Naive thymus-derived CD4-positive, alpha-beta T cell (primary cell): Measurements from ENCODE around the gene JAG2. TPM values are rescaled to one million over a fixed set of nuclear protein-coding genes. Genes with fewer than 3 reads are reported as not detected.

Experiments used
- ATAC-seq: fragments of 150-1000 bp; cut with Tn5 transposase; 2 replicates; pipeline ENCODE4 v1.10.0; 2021; ENCODE audit warnings: mild to moderate bottlenecking, moderate library complexity
- CTCF ChIA-PET: fragments of 350-600 bp; sonication (Branson Sonifier 250); formaldehyde crosslinking; loops from one replicate; lab custom pipeline; 2021; ENCODE audit warnings: antibody characterized with exemption; lab: Charles Lee
- POLR2A ChIA-PET: fragments of 350-600 bp; sonication (Branson Sonifier 250); formaldehyde crosslinking; loops from one replicate; lab custom pipeline; 2021; ENCODE audit warnings: antibody characterized with exemption, inconsistent platforms; lab: Charles Lee
- DNase-seq, 9 donors: peaks; one replicate each; pipeline versions ENCODE4 v3.0.0 to v3.0.0-alpha.2; 2020 to 2022; ENCODE audit warnings: mixed read lengths in 1 of 9
- H3K27ac ChIP-seq: one replicate; pipeline ENCODE4 v1.7.0; 2013; ENCODE audit warnings: mild to moderate bottlenecking, low read depth, low read length, moderate library complexity
- H3K27me3 ChIP-seq, 2 donors: one replicate each; pipeline ENCODE4 v1.7.0; 2013; ENCODE audit warnings: low read length in 2 of 2, mild to moderate bottlenecking in 2 of 2, moderate library complexity in 2 of 2; ENCODE audit not compliant: control insufficient read depth in 2 of 2, insufficient read depth in 2 of 2
- H3K36me3 ChIP-seq, 3 experiments: 1 replicate in 2 of 3; 2 replicates in 1 of 3; pipeline ENCODE4 v1.7.0; 2013; ENCODE audit warnings: low read length in 3 of 3, mild to moderate bottlenecking in 3 of 3, moderate library complexity in 1 of 3; ENCODE audit not compliant: insufficient read depth in 3 of 3, control insufficient read depth in 2 of 3
- H3K4me1 ChIP-seq, 2 donors: one replicate each; pipeline ENCODE4 v1.7.0; 2013; ENCODE audit warnings: low read length in 2 of 2, mild to moderate bottlenecking in 2 of 2, moderate library complexity in 1 of 2; ENCODE audit not compliant: control insufficient read depth in 2 of 2, insufficient read depth in 2 of 2
- H3K4me3 ChIP-seq: 2 replicates; pipeline ENCODE4 v1.7.0; 2013; ENCODE audit warnings: mild to moderate bottlenecking, low read length
- H3K9me3 ChIP-seq, 3 experiments: 1 replicate in 2 of 3; 2 replicates in 1 of 3; pipeline ENCODE4 v1.7.0; 2013; ENCODE audit warnings: low read length in 3 of 3; ENCODE audit not compliant: control insufficient read depth in 2 of 3
- H3K27ac Mint-ChIP-seq, 9 donors: one replicate each; pipeline ENCODE4 v1.8.0; 2020 to 2022; ENCODE audit warnings: mixed read lengths in 9 of 9, mild to moderate bottlenecking in 8 of 9, moderate library complexity in 5 of 9, inconsistent platforms in 2 of 9
- H3K27me3 Mint-ChIP-seq, 5 donors: one replicate each; pipeline ENCODE4 v1.8.0; 2021 to 2022; ENCODE audit warnings: mixed read lengths in 5 of 5, mild to moderate bottlenecking in 1 of 5
- H3K36me3 Mint-ChIP-seq, 5 donors: one replicate each; pipeline ENCODE4 v1.8.0; 2020 to 2022; ENCODE audit warnings: mixed read lengths in 5 of 5, mild to moderate bottlenecking in 3 of 5, inconsistent platforms in 1 of 5
- H3K4me1 Mint-ChIP-seq, 7 donors: one replicate each; pipeline ENCODE4 v1.8.0; 2020 to 2022; ENCODE audit warnings: mixed read lengths in 7 of 7, mild to moderate bottlenecking in 3 of 7, inconsistent platforms in 1 of 7
- H3K4me3 Mint-ChIP-seq, 10 donors: one replicate each; pipeline ENCODE4 v1.8.0; 2020 to 2022; ENCODE audit warnings: mild to moderate bottlenecking in 10 of 10, mixed read lengths in 10 of 10, moderate library complexity in 6 of 10, inconsistent platforms in 2 of 10
- H3K9me3 Mint-ChIP-seq, 11 donors: one replicate each; pipeline ENCODE4 v1.8.0; 2020 to 2022; ENCODE audit warnings: mixed read lengths in 11 of 11, mild to moderate bottlenecking in 4 of 11, inconsistent platforms in 1 of 11, moderate library complexity in 1 of 11
- intact Hi-C, 2 donors: fragments of 100-400 bp; cut with micrococcal nuclease; formaldehyde crosslinking; loops; one replicate each; pipeline ENCODE4 v1.15.1; 2023
- polyA plus RNA-seq, 2 donors: library from polyadenylated mRNA; unstranded; fragments of 300-500 nt; fragmentation: Illumina TruSeq; gene quantifications; one replicate each; pipeline ENCODE4 v1.2.3, GENCODE V29; 2021
- total RNA-seq, 6 experiments: library from RNA in 5 of 6; stranded (reverse) in 5 of 6; gene quantifications; 1 replicate in 5 of 6; 2 replicates in 1 of 6; pipeline ENCODE4 v1.2.3 and lab custom pipeline; 2021 to 2026

JAG2 gene
- total RNA-seq (1 to 10 TPM in 3 of 5 experiments, under 1 TPM in 2; 0.27 to 5.7 (median 2.2) TPM), polyA plus RNA-seq (under 1 TPM in 1 of 2 donors, not detected in 1; 0.21 TPM), total RNA-seq (lab: John Stamatoyannopoulos, UW) (1.6 reads per million, percentile 5 among the genes with 10 or more reads in this experiment)

- peaks cover 0 to 13% (median 5%) of the 10 kb centered on the region in 7 donors for H3K4me1 Mint-ChIP-seq
- peaks cover 0 to 23% (median 15%) of the 10 kb centered on the region in 5 donors for H3K27me3 Mint-ChIP-seq
- DNase-seq (peak in 7 of 9 donors; percentile 26 to 64 (median 49)), ATAC-seq (peak; percentile 69)
- H3K27ac Mint-ChIP-seq = peak within 1 kb of the TSS in 2 of 9 donors; percentile 36 to 54
- H3K36me3 Mint-ChIP-seq = no peaks in the 10 kb centered on the region
- Histone ChIP-seq H3K4me3 (peak within 1 kb of the TSS; percentile 33), H3K9me3 (no peaks in the 10 kb centered on the region), H3K27me3 (peaks cover 0 to 6% of the 10 kb centered on the region in 2 donors), H3K4me1 (peaks cover 6 to 11% of the 10 kb centered on the region in 2 donors), H3K27ac (no peak within 1 kb of the TSS), H3K36me3 (no peaks in the 10 kb centered on the region)
- intact Hi-C loops = loop anchor here in 1 of 2 donors (5.0 kb wide), 1 partner anchor 76 kb away; no protein-coding TSS in a partner anchor
- no peaks in the 10 kb centered on the region for H3K9me3 Mint-ChIP-seq
- POLR2A ChIA-PET = interaction anchor here (0.6 kb wide), 1 partner anchor 13 kb away, joined by 4 read pairs; no protein-coding TSS in a partner anchor
- CTCF ChIA-PET = interaction anchor here (1.3 kb wide), 1 partner anchor 81 kb away, joined by 3 read pairs; no protein-coding TSS in a partner anchor
- peak within 1 kb of the TSS; percentile 46 to 85 (median 74) for H3K4me3 Mint-ChIP-seq
Measured at GRCh38 chr14:105168496-105168978, at the start of gene JAG2. JAG2 (minus strand) TSS chr14:105168776; CDS start chr14:105168420, 356 bp downstream.

GRCh38 chr14:105217774-105218173, 49.2 kb upstream of the JAG2 start:
- peaks cover 5 to 36% (median 11%) of the 10 kb centered on the region in 5 donors for H3K36me3 Mint-ChIP-seq
- CTCF ChIA-PET = no interaction called here
- DNase-seq = no peak
- no peak for ATAC-seq
- H3K27ac ChIP-seq = no peak overlapping the region
- peaks cover 0 to 7% (median 0%) of the 10 kb centered on the region in 11 donors for H3K9me3 Mint-ChIP-seq
- H3K27me3 ChIP-seq = no peaks in the 10 kb centered on the region
- POLR2A ChIA-PET = no interaction called here
- intact Hi-C loops = no loop called here
- H3K9me3 ChIP-seq = no peaks in the 10 kb centered on the region
- no peaks in the 10 kb centered on the region for H3K27me3 Mint-ChIP-seq
- peaks cover 0 to 10% (median 3%) of the 10 kb centered on the region in 7 donors for H3K4me1 Mint-ChIP-seq
- H3K4me1 ChIP-seq = no peaks in the 10 kb centered on the region
- H3K4me3 ChIP-seq = no peak overlapping the region
- no peak overlapping the region for H3K27ac Mint-ChIP-seq
- H3K36me3 ChIP-seq = peaks cover 0 to 82% (median 12%) of the 10 kb centered on the region in 3 experiments
- no peak overlapping the region for H3K4me3 Mint-ChIP-seq

GRCh38 chr14:105216490-105217247, 48.1 kb upstream of the JAG2 start:
- CTCF ChIA-PET = interaction anchor here (0.7 kb wide), 1 partner anchor 907 kb away, joined by 3 read pairs; no protein-coding TSS in a partner anchor
- Histone ChIP-seq H3K9me3 (no peaks in the 10 kb centered on the region), H3K4me3 (no peak overlapping the region), H3K36me3 (peaks cover 0 to 85% (median 12%) of the 10 kb centered on the region in 3 experiments), H3K27me3 (no peaks in the 10 kb centered on the region), H3K4me1 (no peaks in the 10 kb centered on the region), H3K27ac (no peak overlapping the region)
- intact Hi-C loops = no loop called here
- Mint-ChIP-seq H3K4me1 (peaks cover 0 to 10% (median 0%) of the 10 kb centered on the region in 7 donors), H3K36me3 (peaks cover 0 to 29% (median 7%) of the 10 kb centered on the region in 5 donors), H3K27me3 (no peaks in the 10 kb centered on the region), H3K9me3 (peaks cover 0 to 7% (median 0%) of the 10 kb centered on the region in 11 donors), H3K4me3 (no peak overlapping the region), H3K27ac (no peak overlapping the region)
- POLR2A ChIA-PET = no interaction called here
- ATAC-seq = no peak
- DNase-seq = no peak

GRCh38 chr14:105215602-105216001, 47.0 kb upstream of the JAG2 start:
- H3K4me3 Mint-ChIP-seq = no peak overlapping the region
- ChIA-PET CTCF (no interaction called here), POLR2A (no interaction called here)
- intact Hi-C loops = no loop called here
- H3K9me3 Mint-ChIP-seq = peaks cover 0 to 7% (median 0%) of the 10 kb centered on the region in 11 donors
- H3K4me1 Mint-ChIP-seq = peaks cover 0 to 10% (median 0%) of the 10 kb centered on the region in 7 donors
- no peak overlapping the region for H3K4me3 ChIP-seq
- H3K27ac ChIP-seq = no peak overlapping the region
- H3K27me3 Mint-ChIP-seq = no peaks in the 10 kb centered on the region
- peak overlapping the region in 3 of 9 donors; percentile 63 to 71 (median 69) for H3K27ac Mint-ChIP-seq
- H3K36me3 Mint-ChIP-seq = peaks cover 0 to 29% (median 7%) of the 10 kb centered on the region in 5 donors
- H3K4me1 ChIP-seq = no peaks in the 10 kb centered on the region
- peaks cover 0 to 85% (median 8%) of the 10 kb centered on the region in 3 experiments for H3K36me3 ChIP-seq
- DNase-seq (no peak), ATAC-seq (peak; percentile 4)
- H3K9me3 ChIP-seq = no peaks in the 10 kb centered on the region
- H3K27me3 ChIP-seq = no peaks in the 10 kb centered on the region

- H3K27ac ChIP-seq = no peak overlapping the region
- Mint-ChIP-seq H3K4me3 (no peak overlapping the region), H3K36me3 (peaks cover 0 to 26% (median 7%) of the 10 kb centered on the region in 5 donors), H3K27me3 (no peaks in the 10 kb centered on the region), H3K4me1 (peaks cover 0 to 10% (median 0%) of the 10 kb centered on the region in 7 donors), H3K27ac (no peak overlapping the region), H3K9me3 (peaks cover 0 to 7% (median 0%) of the 10 kb centered on the region in 11 donors)
- H3K4me1 ChIP-seq = no peaks in the 10 kb centered on the region
- H3K27me3 ChIP-seq = no peaks in the 10 kb centered on the region
- no peak overlapping the region for H3K4me3 ChIP-seq
- intact Hi-C loops = no loop called here
- peaks cover 0 to 84% (median 4%) of the 10 kb centered on the region in 3 experiments for H3K36me3 ChIP-seq
- POLR2A ChIA-PET = interaction anchor here (0.5 kb wide), 1 partner anchor 87 kb away, joined by 3 read pairs; no protein-coding TSS in a partner anchor
- CTCF ChIA-PET = no interaction called here
- no peak for ATAC-seq
- DNase-seq = no peak
- H3K9me3 ChIP-seq = no peaks in the 10 kb centered on the region
Measured at GRCh38 chr14:105214324-105214915, 45.8 kb upstream of the JAG2 start.

- Histone ChIP-seq H3K4me1 (no peaks in the 10 kb centered on the region), H3K9me3 (no peaks in the 10 kb centered on the region), H3K4me3 (no peak overlapping the region), H3K27me3 (no peaks in the 10 kb centered on the region), H3K27ac (no peak overlapping the region), H3K36me3 (peaks cover 0 to 78% (median 0%) of the 10 kb centered on the region in 3 experiments)
- CTCF ChIA-PET = interaction anchor here (1.1 kb wide), 1 partner anchor 18 kb away, joined by 3 read pairs; no protein-coding TSS in a partner anchor
- intact Hi-C loops = no loop called here
- Mint-ChIP-seq H3K36me3 (peaks cover 0 to 20% (median 7%) of the 10 kb centered on the region in 5 donors), H3K4me3 (no peak overlapping the region), H3K9me3 (peaks cover 0 to 7% (median 0%) of the 10 kb centered on the region in 11 donors), H3K4me1 (peaks cover 0 to 10% (median 0%) of the 10 kb centered on the region in 7 donors), H3K27ac (no peak overlapping the region), H3K27me3 (no peaks in the 10 kb centered on the region)
- POLR2A ChIA-PET = no interaction called here
- DNase-seq (no peak), ATAC-seq (no peak)
Measured at GRCh38 chr14:105213361-105213760, 44.8 kb upstream of the JAG2 start.
